Panc1 (cell line): Measurements from ENCODE around the gene LTB4R.

Experiments
- CTCF ChIP-seq: fragments of 450-650 bp; IDR thresholded peaks from 2 replicates; pipeline ENCODE4 v1.5.1; 2017; ENCODE audit warnings: mild to moderate bottlenecking
- POLR2AphosphoS5 ChIP-seq: IDR thresholded peaks from 2 replicates; pipeline ENCODE4 v1.6.1; 2012; ENCODE audit warnings: mild to moderate bottlenecking, low read depth, low read length, moderate library complexity
- REST ChIP-seq, 2 experiments: IDR thresholded peaks; 2 replicates each; pipeline ENCODE4 v1.6.1; 2011 to 2012; ENCODE audit warnings: low read depth in 2 of 2, control low read depth in 1 of 2, low read length in 1 of 2, mild to moderate bottlenecking in 1 of 2, moderate library complexity in 1 of 2; ENCODE audit not compliant: insufficient read depth in 1 of 2
- SIN3A ChIP-seq: IDR thresholded peaks from 2 replicates; pipeline ENCODE4 v1.6.1; 2012; ENCODE audit warnings: low read depth, mild to moderate bottlenecking, low read length, moderate library complexity, borderline replicate concordance; ENCODE audit not compliant: insufficient read depth
- TCF7L2 ChIP-seq: IDR thresholded peaks from 2 replicates; pipeline ENCODE4 v1.6.1; 2011; ENCODE audit warnings: mild to moderate bottlenecking, low read depth, low read length, inconsistent platforms

GRCh38 chr14:24332268-24332993 lies 21.1 kb downstream of the LTB4R start:
- TF ChIP-seq POLR2AphosphoS5 (no peak), CTCF (peak; percentile 79), REST (IDR thresholded peaks at IDR 0.05; ENCODE audit: insufficient read depth in 1 of 2, low read depth in 2 of 2, low read length in 1 of 2) (no peak), TCF7L2 (no peak), SIN3A (no peak)
